ENCODE data around the gene SLC13A5. TPM values are rescaled to one million over a fixed set of nuclear protein-coding genes. Genes with fewer than 3 reads are reported as not detected.
A peak's percentile ranks its signal among the peaks of the same experiment; 100 is the strongest.

Gene SLC13A5
- polyA plus RNA-seq, 3 donors: not detected

DNA sequence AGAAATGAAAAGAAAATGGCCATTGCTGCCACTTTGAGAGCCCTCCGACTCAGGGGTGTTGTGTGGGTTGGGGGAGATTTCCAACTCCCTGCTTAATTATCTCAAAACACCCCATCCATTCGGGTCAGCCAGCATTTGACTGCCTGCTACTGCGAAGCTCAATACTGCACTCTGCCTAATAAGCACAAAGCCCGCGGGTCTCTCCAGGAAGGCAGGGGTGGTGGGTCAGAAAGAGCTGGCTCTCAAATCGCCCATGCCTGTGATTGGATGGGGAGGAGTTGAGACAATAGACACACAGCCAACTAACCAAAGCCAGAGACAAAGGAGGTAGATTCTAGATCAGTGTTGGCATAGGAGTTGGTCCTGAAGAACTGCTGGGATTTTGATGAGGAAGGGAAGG is 40.4 kb upstream of the SLC13A5 start:
- Mint-ChIP-seq H3K27me3 (ENCODE audit: low read depth in 3 of 3) (peaks cover 0 to 8% (median 2%) of the 10 kb centered on the region in 3 donors), H3K36me3 (peaks cover 10 to 11% of the 10 kb centered on the region in 2 donors), H3K4me1 (peaks cover 65% of the 10 kb centered on the region), H3K9me3 (no peaks in the 10 kb centered on the region), H3K4me3 (no peak overlapping the region), H3K27ac (peak overlapping the region in 5 of 7 donors; percentile 11 to 93 (median 52))
- Histone ChIP-seq H3K4me1 (ENCODE audit: control insufficient read depth in 1 of 2, insufficient read depth in 2 of 2, low read length in 2 of 2) (peaks cover 49 to 50% of the 10 kb centered on the region in 2 donors), H3K4me2 (replicated peaks; ENCODE audit: extremely low read depth, low read length, poor library complexity, severe bottlenecking) (peak overlapping the region; percentile 51), H3K79me2 (ENCODE audit: insufficient read depth, low read length) (peaks cover 25% of the 10 kb centered on the region), H4K20me1 (ENCODE audit: insufficient read depth, low read length) (peaks cover 10% of the 10 kb centered on the region), H3K4me3 (replicated peaks in 1 of 3; ENCODE audit: low read depth in 2 of 3, low read length in 3 of 3) (no peak overlapping the region), H3K27me3 (ENCODE audit: control insufficient read depth in 2 of 2, insufficient read depth in 2 of 2, low read length in 2 of 2) (no peaks in the 10 kb centered on the region), H3K36me3 (replicated peaks in 1 of 2; ENCODE audit: control insufficient read depth in 1 of 2, insufficient read depth in 2 of 2, low read length in 2 of 2) (peaks cover 7 to 10% of the 10 kb centered on the region in 2 donors), H3K27ac (ENCODE audit: low read depth in 1 of 2, low read length in 2 of 2) (no peak overlapping the region), H3K9ac (ENCODE audit: insufficient read depth, low read length, poor library complexity, severe bottlenecking) (no peak overlapping the region), H3K9me3 (replicated peaks in 1 of 2; ENCODE audit: control insufficient read depth in 1 of 2, insufficient read depth in 1 of 2, low read length in 2 of 2) (no peaks in the 10 kb centered on the region), H2AFZ (ENCODE audit: insufficient read depth, low read depth, low read length, poor library complexity, severe bottlenecking) (peak overlapping the region; percentile 48)
- no peak for DNase-seq
- intact Hi-C loops (cut with micrococcal nuclease): no loop called here
- TF ChIP-seq, protein P1, sequence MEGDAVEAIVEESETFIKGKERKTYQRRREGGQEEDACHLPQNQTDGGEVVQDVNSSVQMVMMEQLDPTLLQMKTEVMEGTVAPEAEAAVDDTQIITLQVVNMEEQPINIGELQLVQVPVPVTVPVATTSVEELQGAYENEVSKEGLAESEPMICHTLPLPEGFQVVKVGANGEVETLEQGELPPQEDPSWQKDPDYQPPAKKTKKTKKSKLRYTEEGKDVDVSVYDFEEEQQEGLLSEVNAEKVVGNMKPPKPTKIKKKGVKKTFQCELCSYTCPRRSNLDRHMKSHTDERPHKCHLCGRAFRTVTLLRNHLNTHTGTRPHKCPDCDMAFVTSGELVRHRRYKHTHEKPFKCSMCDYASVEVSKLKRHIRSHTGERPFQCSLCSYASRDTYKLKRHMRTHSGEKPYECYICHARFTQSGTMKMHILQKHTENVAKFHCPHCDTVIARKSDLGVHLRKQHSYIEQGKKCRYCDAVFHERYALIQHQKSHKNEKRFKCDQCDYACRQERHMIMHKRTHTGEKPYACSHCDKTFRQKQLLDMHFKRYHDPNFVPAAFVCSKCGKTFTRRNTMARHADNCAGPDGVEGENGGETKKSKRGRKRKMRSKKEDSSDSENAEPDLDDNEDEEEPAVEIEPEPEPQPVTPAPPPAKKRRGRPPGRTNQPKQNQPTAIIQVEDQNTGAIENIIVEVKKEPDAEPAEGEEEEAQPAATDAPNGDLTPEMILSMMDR (IDR thresholded peaks at IDR 0.05): no peak
- no CpG with 5 or more reads among the region's 6 CpGs for WGBS (ENCODE audit: insufficient coverage)

DNA sequence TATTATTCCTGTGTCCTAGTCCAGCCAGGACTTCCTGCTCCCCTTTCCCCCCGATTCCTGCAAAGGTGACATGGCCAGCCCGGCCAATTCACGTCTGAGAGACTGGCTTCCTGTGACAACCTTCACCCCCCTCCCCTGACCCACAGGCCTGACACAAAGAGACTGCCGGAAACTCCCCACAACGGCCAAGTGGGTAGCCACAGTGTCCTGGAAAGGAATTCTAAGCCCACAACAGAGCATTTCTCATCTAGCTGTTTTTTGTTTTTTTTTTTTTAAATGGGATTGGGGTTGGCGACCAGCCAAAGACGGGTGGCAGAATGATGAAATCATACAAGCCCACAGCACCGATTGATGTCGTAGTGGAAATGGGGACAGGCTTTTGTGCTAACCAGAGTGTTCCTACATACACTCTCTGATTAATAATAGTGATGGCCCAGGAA is 39.9 kb upstream of the SLC13A5 start:
- H3K79me2 ChIP-seq (ENCODE audit: insufficient read depth, low read length): peaks cover 22% of the 10 kb centered on the region
- no peaks in the 10 kb centered on the region for H3K9me3 ChIP-seq (replicated peaks in 1 of 2; ENCODE audit: control insufficient read depth in 1 of 2, insufficient read depth in 1 of 2, low read length in 2 of 2)
- peaks cover 5 to 6% of the 10 kb centered on the region in 2 donors for H3K36me3 Mint-ChIP-seq
- peaks cover 59% of the 10 kb centered on the region for H3K4me1 Mint-ChIP-seq
- H4K20me1 ChIP-seq (ENCODE audit: insufficient read depth, low read length): peaks cover 5% of the 10 kb centered on the region
- peak overlapping the region in 1 of 3 experiments; percentile 31 for H3K4me3 ChIP-seq (replicated peaks in 1 of 3; ENCODE audit: low read depth in 2 of 3, low read length in 3 of 3)
- TF ChIP-seq, protein P1 (IDR thresholded peaks at IDR 0.05): no peak
- H3K4me2 ChIP-seq (replicated peaks; ENCODE audit: extremely low read depth, low read length, poor library complexity, severe bottlenecking): peak overlapping the region; percentile 51
- peak overlapping the region; percentile 45 to 66 for H3K27ac ChIP-seq (ENCODE audit: low read depth in 1 of 2, low read length in 2 of 2)
- H3K9ac ChIP-seq (ENCODE audit: insufficient read depth, low read length, poor library complexity, severe bottlenecking): no peak overlapping the region
- H3K4me1 ChIP-seq (ENCODE audit: control insufficient read depth in 1 of 2, insufficient read depth in 2 of 2, low read length in 2 of 2): peaks cover 48 to 50% of the 10 kb centered on the region in 2 donors
- peaks cover 0 to 8% (median 0%) of the 10 kb centered on the region in 3 donors for H3K27me3 Mint-ChIP-seq (ENCODE audit: low read depth in 3 of 3)
- 0% methylated on average over 6 of the region's 9 CpGs for WGBS (ENCODE audit: insufficient coverage)
- H3K36me3 ChIP-seq (replicated peaks in 1 of 2; ENCODE audit: control insufficient read depth in 1 of 2, insufficient read depth in 2 of 2, low read length in 2 of 2): peaks cover 2 to 4% of the 10 kb centered on the region in 2 donors
- H3K4me3 Mint-ChIP-seq: peak overlapping the region; percentile 4 to 63
- DNase-seq: peak; percentile 9 to 68 (median 20)
- H3K27ac Mint-ChIP-seq: peak overlapping the region; percentile 80 to 93 (median 91)
- no peaks in the 10 kb centered on the region for H3K9me3 Mint-ChIP-seq
- intact Hi-C loops (cut with micrococcal nuclease): no loop called here
- H3K27me3 ChIP-seq (ENCODE audit: control insufficient read depth in 2 of 2, insufficient read depth in 2 of 2, low read length in 2 of 2): no peaks in the 10 kb centered on the region
- peak overlapping the region; percentile 48 for H2AFZ ChIP-seq (ENCODE audit: insufficient read depth, low read depth, low read length, poor library complexity, severe bottlenecking)
